Adrenal gland (tissue), 12 donors: Measurements from ENCODE around the gene MAP3K19. TPM values are rescaled to one million over a fixed set of nuclear protein-coding genes. Genes with fewer than 3 reads are reported as not detected.
A peak's percentile ranks its signal among the peaks of the same experiment; 100 is the strongest.
"Not testable (repeated sequence)": the region's sequence is repeated elsewhere in the genome, so short reads cannot be mapped to it uniquely, and the experiment has no call there.

ENCODE experiments used
- DNase-seq, 7 donors: peaks; one replicate each; pipeline ENCODE4 v3.0.0-alpha.2; 2019 to 2020
- H3K27ac ChIP-seq, 5 donors: fragments of 200-600 bp; sonication (generic) in 4 of 5; 1 replicate in 3 of 5; 2 replicates in 2 of 5; pipeline versions ENCODE4 v1.5.1 to v1.8.0; 2016 to 2020; ENCODE audit warnings: mild to moderate bottlenecking in 1 of 5
- H3K27me3 ChIP-seq: fragments of 200-600 bp; 2 replicates; pipeline ENCODE4 v1.8.0; 2021
- H3K36me3 ChIP-seq, 2 donors: fragments of 200-600 bp; replicated peaks in 1 of 2; 1 replicate in 1 of 2; 2 replicates in 1 of 2; pipeline versions ENCODE4 v1.5.1 to v1.8.0; 2018 to 2022
- H3K4me1 ChIP-seq, 2 donors: fragments of 200-600 bp; replicated peaks in 1 of 2; 1 replicate in 1 of 2; 2 replicates in 1 of 2; pipeline versions ENCODE4 v1.5.1 to v1.8.0; 2018 to 2021
- H3K4me3 ChIP-seq, 4 donors: fragments of 200-600 bp; sonication (generic) in 3 of 4; one replicate each; pipeline ENCODE4 v1.5.1; 2016 to 2018
- H3K9me3 ChIP-seq, 3 donors: fragments of 200-600 bp; sonication (generic) in 1 of 3; replicated peaks in 1 of 3; 1 replicate in 2 of 3; 2 replicates in 1 of 3; pipeline versions ENCODE4 v1.5.1 to v1.8.0; 2016 to 2021
- CTCF ChIP-seq, 6 experiments: fragments of 450-650 bp in 4 of 6; fragments of 200-600 bp in 2 of 6; sonication (generic) in 1 of 6; IDR thresholded peaks; 1 replicate in 5 of 6; 2 replicates in 1 of 6; pipeline versions ENCODE4 v1.5.1 to v1.8.0; 2016 to 2021; ENCODE audit warnings: antibody characterized with exemption in 6 of 6, mild to moderate bottlenecking in 2 of 6, moderate library complexity in 1 of 6
- POLR2A ChIP-seq, 2 donors: fragments of 450-650 bp; IDR thresholded peaks; one replicate each; pipeline ENCODE4 v1.6.1; 2017; ENCODE audit warnings: antibody characterized with exemption in 2 of 2, mild to moderate bottlenecking in 2 of 2, moderate library complexity in 1 of 2
- WGBS, 4 donors: extraction: QIAGEN DNeasy Blood & Tissue Kit in 2 of 4; methylation state at CpG; one replicate each; pipeline versions ENCODE4 v1.1.5 to v1.1.7; 2013 to 2017; 5-methylcytosine and 5-hydroxymethylcytosine counted together
- intact Hi-C, 2 donors: fragments of 100-400 bp; cut with DNase I; formaldehyde crosslinking; loops; one replicate each; pipeline versions ENCODE4 v1.14.1 to v1.15.0; 2022 to 2023
- polyA plus RNA-seq, 3 donors: library from polyadenylated mRNA; stranded (reverse); fragments of 200-250 nt in 2 of 3; fragments of 350-450 nt in 1 of 3; fragmentation: Illumina TruSeq in 1 of 3; extraction: RNeasy Lipid Tissue Mini Kit (QIAGEN cat#74804) in 1 of 3; gene quantifications; one replicate each; pipeline ENCODE4 v1.2.3, GENCODE V29; 2013 to 2014
- total RNA-seq, 9 donors: library from RNA; depleted of rRNA in 4 of 9; stranded (reverse); fragments of >200 nt in 4 of 9; fragments of 120-200 nt in 1 of 9; fragmentation: NEBNext Ultra II Directional in 1 of 9; extraction: Animal tissue kit (Norgen Biotek cat#: 25700) in 1 of 9; gene quantifications; one replicate each; pipeline versions ENCODE4 v1.1.0 to v1.2.4, GENCODE V29; 2013 to 2023
- donor health status: healthy with polysubstance abuse.
- donor health status: Bipolar disorder and iron deficiency.
- donor health status: DM: yes; HTN: yes; CAD: no.
- donor health status: DM: no; HTN: no; CAD: no.
- donor health status: DM: no; HTN: no; CAD: no.
- donor health status: DM: yes; HTN: yes; CAD: no.

MAP3K19 gene
- total and polyA plus RNA-seq, 12 donors, result not detected

GRCh38 chr2:135043345-135043744, 3.9 kb downstream of the MAP3K19 start:
- TF ChIP-seq POLR2A (IDR thresholded peaks at IDR 0.05) (no peak), CTCF (IDR thresholded peaks at IDR 0.05) (peak in 5 of 6 experiments; percentile 10 to 49 (median 29))
- WGBS, 4 donors, result 55 to 72% (median 59%) methylated on average over 2 of the region's 2 CpGs
- H3K27me3 ChIP-seq, result no peaks in the 10 kb centered on the region
- intact Hi-C loops, result no loop called here
- H3K4me1 ChIP-seq, result no peaks in the 10 kb centered on the region
- H3K9me3 ChIP-seq, result no peaks in the 10 kb centered on the region
- no peak overlapping the region for H3K4me3 ChIP-seq
- DNase-seq, result peak in 1 of 7 donors; percentile 14
- H3K27ac ChIP-seq, result no peak overlapping the region
- no peaks in the 10 kb centered on the region for H3K36me3 ChIP-seq

GRCh38 chr2:135037831-135038230, 9.4 kb downstream of the MAP3K19 start:
- WGBS, 4 donors, result 75 to 89% (median 83%) methylated on average over 3 of the region's 3 CpGs

GRCh38 chr2:135033216-135033615, 14.0 kb downstream of the MAP3K19 start:
- 93 to 98% methylated on average over 9 to 22 of the region's 33 CpGs; no CpG with 5 or more reads in 2 of the 4 donors for WGBS, 4 donors
- intact Hi-C loops, result not testable (repeated sequence)

More at GRCh38 chr2:135037831-135038230, 9.4 kb downstream of the MAP3K19 start:
- Histone ChIP-seq H3K27ac (no peak overlapping the region), H3K36me3 (no peaks in the 10 kb centered on the region), H3K27me3 (no peaks in the 10 kb centered on the region), H3K4me3 (no peak overlapping the region), H3K9me3 (no peaks in the 10 kb centered on the region), H3K4me1 (no peaks in the 10 kb centered on the region)
- no peak for TF ChIP-seq CTCF (IDR thresholded peaks at IDR 0.05)
- no peak for TF ChIP-seq POLR2A (IDR thresholded peaks at IDR 0.05)
- intact Hi-C loops, result no loop called here
- no peak for DNase-seq

GRCh38 chr2:135030826-135031225, 16.4 kb downstream of the MAP3K19 start:
- H3K4me3 ChIP-seq, result no peak overlapping the region
- TF ChIP-seq POLR2A (IDR thresholded peaks at IDR 0.05) (no peak), CTCF (IDR thresholded peaks at IDR 0.05) (no peak)
- peak in 1 of 7 donors; percentile 11 for DNase-seq
- 86 to 100% (median 94%) methylated on average over 1 of the region's 1 CpG for WGBS, 4 donors
- H3K27me3 ChIP-seq, result no peaks in the 10 kb centered on the region
- no peaks in the 10 kb centered on the region for H3K36me3 ChIP-seq
- no peaks in the 10 kb centered on the region for H3K9me3 ChIP-seq
- no peaks in the 10 kb centered on the region for H3K4me1 ChIP-seq
- intact Hi-C loops, result no loop called here
- no peak overlapping the region for H3K27ac ChIP-seq

More at GRCh38 chr2:135033216-135033615, 14.0 kb downstream of the MAP3K19 start:
- H3K9me3 ChIP-seq, H3K27me3 ChIP-seq, H3K27ac ChIP-seq, DNase-seq, H3K4me3 ChIP-seq, H3K36me3 ChIP-seq, H3K4me1 ChIP-seq: not testable (repeated sequence)

- no peaks in the 10 kb centered on the region for H3K4me1 ChIP-seq
- intact Hi-C loops, result no loop called here
- no peaks in the 10 kb centered on the region for H3K27me3 ChIP-seq
- no peak for DNase-seq
- TF ChIP-seq CTCF (IDR thresholded peaks at IDR 0.05), result no peak
- no peak for TF ChIP-seq POLR2A (IDR thresholded peaks at IDR 0.05)
- H3K4me3 ChIP-seq, result no peak overlapping the region
- 66 to 84% (median 72%) methylated on average over 2 of the region's 2 CpGs for WGBS, 4 donors
- H3K36me3 ChIP-seq, result no peaks in the 10 kb centered on the region
- no peak overlapping the region for H3K27ac ChIP-seq
- H3K9me3 ChIP-seq, result no peaks in the 10 kb centered on the region
Observed at GRCh38 chr2:135029481-135030134, 17.6 kb downstream of the MAP3K19 start.
